Peyer's patch (tissue), 4 donors: ENCODE results near the gene CCDC117. TPM values are rescaled to one million over a fixed set of nuclear protein-coding genes. Genes with fewer than 3 reads are reported as not detected.
"Not testable (repeated sequence)": the region's sequence is repeated elsewhere in the genome, so short reads cannot be mapped to it uniquely, and the experiment has no call there.

Experiments used
- DNase-seq, 3 donors: peaks; one replicate each; pipeline ENCODE4 v3.0.0-alpha.2; 2017 to 2019
- H3K27ac ChIP-seq, 4 donors: fragments of 200-600 bp; sonication (generic); one replicate each; pipeline ENCODE4 v1.5.1; 2016 to 2019
- H3K27me3 ChIP-seq, 2 donors: fragments of 200-600 bp; sonication (generic); one replicate each; pipeline ENCODE4 v1.5.1; 2019
- H3K36me3 ChIP-seq, 3 donors: fragments of 200-600 bp; sonication (generic); one replicate each; pipeline ENCODE4 v1.5.1; 2016 to 2019
- H3K4me1 ChIP-seq, 4 donors: fragments of 200-600 bp; sonication (generic); one replicate each; pipeline ENCODE4 v1.5.1; 2016 to 2019
- H3K4me3 ChIP-seq, 4 donors: fragments of 200-600 bp; sonication (generic); 1 replicate in 3 of 4; 2 replicates in 1 of 4; pipeline ENCODE4 v1.5.1; 2016 to 2019; ENCODE audit warnings: mild to moderate bottlenecking in 1 of 4
- H3K9me3 ChIP-seq, 4 donors: fragments of 200-600 bp; sonication (generic); one replicate each; pipeline ENCODE4 v1.5.1; 2016 to 2019; ENCODE audit warnings: mild to moderate bottlenecking in 1 of 4
- CTCF ChIP-seq, 6 experiments: fragments of 450-650 bp in 4 of 6; fragments of 200-600 bp in 2 of 6; sonication (generic) in 1 of 6; IDR thresholded peaks; one replicate each; pipeline ENCODE4 v1.5.1; 2017 to 2019; ENCODE audit warnings: antibody characterized with exemption in 6 of 6, mild to moderate bottlenecking in 3 of 6, moderate library complexity in 1 of 6
- POLR2A ChIP-seq, 2 donors: fragments of 450-650 bp; IDR thresholded peaks; one replicate each; pipeline ENCODE4 v1.5.1; 2017; ENCODE audit warnings: antibody characterized with exemption in 2 of 2, mild to moderate bottlenecking in 2 of 2, moderate library complexity in 2 of 2
- total RNA-seq, 4 donors: library from RNA; depleted of rRNA; stranded (reverse); fragments of >200 nt; gene quantifications; one replicate each; pipeline ENCODE4 v1.1.0, GENCODE V29; 2016

The CCDC117 gene
- total RNA-seq, 4 donors from 2014 or later = 6.3 to 23.9 (median 14.2) TPM

- peak overlapping the region; percentile 60 to 99 (median 97) for H3K27ac ChIP-seq
- no peaks in the 10 kb centered on the region for H3K27me3 ChIP-seq
- peak in 2 of 3 donors; percentile 49 to 63 for DNase-seq
- H3K9me3 ChIP-seq = no peaks in the 10 kb centered on the region
- peaks cover 0 to 10% (median 0%) of the 10 kb centered on the region in 3 donors for H3K36me3 ChIP-seq
- TF ChIP-seq POLR2A (IDR thresholded peaks at IDR 0.05) (peak in 1 of 2 donors; percentile 10), CTCF (IDR thresholded peaks at IDR 0.05) (no peak)
- peaks cover 0 to 41% (median 14%) of the 10 kb centered on the region in 4 donors for H3K4me1 ChIP-seq
- peak overlapping the region; percentile 80 to 97 (median 86) for H3K4me3 ChIP-seq
These were observed 29.5 kb downstream of the CCDC117 start for GRCh38 chr22:28801845-28802594.

GRCh38 chr22:28802595-28803123, 30.2 kb downstream of the CCDC117 start:
- Histone ChIP-seq H3K27me3 (no peaks in the 10 kb centered on the region), H3K27ac (peak overlapping the region; percentile 60 to 99 (median 97)), H3K36me3 (peaks cover 0 to 3% (median 0%) of the 10 kb centered on the region in 3 donors), H3K4me3 (peak overlapping the region in 1 of 4 donors; percentile 97), H3K4me1 (peaks cover 0 to 35% (median 14%) of the 10 kb centered on the region in 4 donors), H3K9me3 (no peaks in the 10 kb centered on the region)
- DNase-seq = no peak
- TF ChIP-seq POLR2A (IDR thresholded peaks at IDR 0.05) (no peak), CTCF (IDR thresholded peaks at IDR 0.05) (peak in 4 of 6 experiments; percentile 32 to 61 (median 44))

- H3K4me1 ChIP-seq = peaks cover 0 to 20% (median 11%) of the 10 kb centered on the region in 4 donors
- not testable (repeated sequence) for H3K36me3 ChIP-seq, DNase-seq, H3K9me3 ChIP-seq, H3K27me3 ChIP-seq, H3K4me3 ChIP-seq, H3K27ac ChIP-seq
These were observed 32.9 kb downstream of the CCDC117 start for GRCh38 chr22:28805426-28805825.

- TF ChIP-seq POLR2A (IDR thresholded peaks at IDR 0.05) = no peak
- TF ChIP-seq CTCF (IDR thresholded peaks at IDR 0.05) = no peak
- no peaks in the 10 kb centered on the region for H3K27me3 ChIP-seq
- H3K4me3 ChIP-seq = no peak overlapping the region
- no peak for DNase-seq
- H3K4me1 ChIP-seq = peaks cover 0 to 14% (median 3%) of the 10 kb centered on the region in 4 donors
- no peaks in the 10 kb centered on the region for H3K36me3 ChIP-seq
- H3K27ac ChIP-seq = peak overlapping the region in 1 of 4 donors; percentile 38
- no peaks in the 10 kb centered on the region for H3K9me3 ChIP-seq
These were observed 36.3 kb downstream of the CCDC117 start for GRCh38 chr22:28808716-28809355.

DNA sequence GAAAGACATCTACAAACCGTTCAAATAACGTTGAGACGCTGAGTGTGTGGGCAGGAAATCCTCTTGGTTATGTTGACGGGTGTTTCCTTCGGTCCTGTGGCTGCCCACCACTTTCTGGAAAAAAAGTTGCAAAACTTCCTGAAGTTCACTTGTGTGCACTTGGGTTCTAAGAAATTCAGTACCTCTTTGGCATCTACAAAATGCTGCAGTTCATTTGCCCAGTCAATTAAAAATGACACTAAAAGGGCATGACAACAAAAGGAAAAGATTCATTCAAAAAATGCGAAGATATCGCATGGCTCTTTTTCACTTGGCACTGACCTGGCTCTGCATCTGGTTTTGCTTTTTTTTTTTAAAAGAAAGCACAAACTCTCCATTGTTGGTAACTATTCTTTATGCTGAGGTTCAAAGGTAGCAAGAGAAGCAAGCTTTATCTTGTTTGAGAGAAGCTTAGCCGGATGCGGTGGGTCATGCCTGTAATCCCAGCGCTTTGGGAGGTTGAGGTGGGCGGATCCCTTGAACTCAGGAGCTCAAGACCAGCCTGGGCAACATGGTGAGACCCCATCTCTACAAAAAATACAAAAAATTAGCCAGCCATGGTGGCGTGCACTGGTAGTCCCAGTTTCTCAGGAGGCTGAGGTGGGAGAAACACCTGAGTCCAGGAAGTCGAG, 38.5 kb downstream of the CCDC117 start:
- peak overlapping the region in 3 of 4 donors; percentile 43 to 65 (median 55) for H3K27ac ChIP-seq
- no peaks in the 10 kb centered on the region for H3K9me3 ChIP-seq
- peak overlapping the region in 1 of 4 donors; percentile 13 for H3K4me3 ChIP-seq
- H3K36me3 ChIP-seq = no peaks in the 10 kb centered on the region
- peak in 2 of 3 donors; percentile 55 to 65 for DNase-seq
- TF ChIP-seq POLR2A (IDR thresholded peaks at IDR 0.05) = no peak
- no peak for TF ChIP-seq CTCF (IDR thresholded peaks at IDR 0.05)
- H3K4me1 ChIP-seq = peaks cover 0 to 14% (median 3%) of the 10 kb centered on the region in 4 donors
- H3K27me3 ChIP-seq = no peaks in the 10 kb centered on the region
